GM04503 (cell line): ENCODE results near the gene LRPAP1.
"Not testable (repeated sequence)": the region's sequence is repeated elsewhere in the genome, so short reads cannot be mapped to it uniquely, and the experiment has no call there.

Experiments
- DNase-seq: peaks from one replicate; pipeline ENCODE4 v3.0.0-alpha.2; 2012; ENCODE audit warnings: low read depth

Gene LRPAP1

GRCh38 chr4:3518511-3518880 lies 13.7 kb downstream of the LRPAP1 start:
- no peak for DNase-seq

- DNase-seq: no peak
Measured at GRCh38 chr4:3517731-3518510, 14.3 kb downstream of the LRPAP1 start.

DNA sequence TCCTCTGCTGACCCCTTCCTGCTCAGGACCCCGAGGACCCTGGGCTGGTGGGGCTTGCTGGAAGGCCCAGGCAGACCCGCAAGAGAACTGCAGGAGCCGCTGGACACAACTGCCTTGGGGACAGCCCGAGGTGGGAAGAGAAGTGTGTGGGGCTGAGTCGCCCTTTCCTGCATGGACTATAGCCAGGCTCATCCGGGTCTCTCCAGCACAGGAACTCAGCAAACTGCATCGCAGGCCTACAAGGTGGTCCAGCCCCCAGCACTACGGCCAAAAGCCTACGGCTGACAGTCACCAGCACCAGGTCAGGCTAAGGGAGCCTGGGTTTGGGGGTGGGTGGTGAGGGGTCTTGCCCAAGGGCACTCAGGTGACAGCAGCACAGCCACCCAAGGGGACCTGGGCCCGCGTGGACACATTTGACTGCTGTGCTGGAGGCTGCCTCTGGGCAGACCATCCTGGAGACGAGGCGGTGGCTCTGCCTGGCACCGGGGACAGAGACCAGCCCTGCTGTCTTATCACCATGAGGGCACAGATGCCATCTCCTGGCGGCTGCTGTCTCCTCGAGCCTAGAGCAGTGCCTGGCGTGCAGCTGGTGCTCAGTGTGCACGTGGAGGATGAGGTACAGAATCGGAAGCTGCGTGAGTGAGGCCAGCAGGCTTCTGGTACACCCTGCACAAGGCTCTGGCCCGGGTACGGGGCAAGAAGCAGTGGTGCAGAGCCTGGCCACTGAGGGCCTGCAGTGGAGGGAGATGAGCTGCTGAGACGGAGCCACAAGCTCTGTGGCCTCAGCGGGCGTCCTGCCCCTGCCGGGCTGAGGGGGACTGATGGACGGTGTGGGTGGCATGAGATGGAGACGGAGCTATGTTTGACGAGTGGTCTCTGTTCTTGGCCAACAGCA lies 15.1 kb downstream of the LRPAP1 start:
- DNase-seq: no peak

- DNase-seq: no peak
Measured at GRCh38 chr4:3516061-3516835, 16.0 kb downstream of the LRPAP1 start.

DNA sequence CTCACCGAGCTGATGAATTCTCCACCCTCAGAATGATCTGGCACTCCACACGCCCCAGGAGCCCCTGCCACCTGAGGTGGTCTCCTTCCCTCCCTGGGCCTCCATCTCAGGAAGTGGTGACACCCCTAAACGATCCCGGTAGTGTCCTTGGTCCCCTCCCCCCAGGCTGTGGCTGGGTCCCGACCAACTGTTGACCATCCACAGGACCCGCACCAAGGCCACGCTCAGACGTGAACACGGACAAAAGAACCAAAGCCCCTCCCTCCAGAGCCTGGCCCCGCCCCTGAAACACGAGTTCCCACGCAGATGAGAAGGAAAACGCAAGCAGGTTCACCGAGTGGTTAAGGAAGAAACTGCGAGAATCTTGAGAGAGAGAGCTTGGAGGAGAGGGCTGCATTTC lies 16.6 kb downstream of the LRPAP1 start:
- DNase-seq: no peak

DNA sequence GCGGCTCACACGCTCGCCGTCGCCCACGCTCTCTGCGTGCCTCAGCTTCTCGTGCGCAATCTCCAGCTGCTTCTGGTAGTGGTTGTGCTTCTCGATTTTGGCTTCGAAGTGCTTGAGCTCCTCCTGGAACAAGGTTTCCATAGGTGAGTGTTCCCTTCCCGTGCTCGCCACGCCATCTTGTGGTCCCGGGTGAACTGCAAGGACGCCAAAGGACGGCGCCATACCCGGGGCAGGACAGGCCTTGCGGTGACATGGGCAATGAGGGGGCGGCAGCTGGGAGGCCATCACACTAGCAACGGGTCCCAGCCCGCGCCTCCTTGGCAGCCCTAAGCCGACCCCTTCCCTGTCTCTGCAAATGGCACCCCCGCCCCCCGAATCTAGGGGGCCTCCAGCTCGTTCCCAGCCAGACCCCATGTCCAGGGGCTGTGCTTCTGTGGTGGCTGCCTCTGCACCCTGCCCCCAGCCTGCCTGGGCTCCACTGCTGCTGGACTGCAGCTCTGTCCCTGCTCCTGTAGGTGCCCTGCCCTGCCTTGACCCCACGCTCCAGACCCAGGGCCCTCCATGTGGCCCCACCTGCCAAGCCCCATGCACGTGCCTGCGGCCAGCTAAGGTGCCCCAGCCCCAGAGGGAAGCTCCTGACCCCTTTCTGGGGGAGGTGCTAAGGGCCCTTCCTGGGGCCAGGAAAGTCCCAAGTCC lies 17.3 kb downstream of the LRPAP1 start:
- DNase-seq: no peak

GRCh38 chr4:3514221-3514780 lies 17.9 kb downstream of the LRPAP1 start:
- no peak for DNase-seq

GRCh38 chr4:3513807-3514206 lies 18.4 kb downstream of the LRPAP1 start:
- no peak for DNase-seq

GRCh38 chr4:3512719-3513118 lies 19.5 kb downstream of the LRPAP1 start:
- DNase-seq: no peak

- no peak for DNase-seq
Measured at GRCh38 chr4:3512279-3512678, 19.9 kb downstream of the LRPAP1 start.

DNA sequence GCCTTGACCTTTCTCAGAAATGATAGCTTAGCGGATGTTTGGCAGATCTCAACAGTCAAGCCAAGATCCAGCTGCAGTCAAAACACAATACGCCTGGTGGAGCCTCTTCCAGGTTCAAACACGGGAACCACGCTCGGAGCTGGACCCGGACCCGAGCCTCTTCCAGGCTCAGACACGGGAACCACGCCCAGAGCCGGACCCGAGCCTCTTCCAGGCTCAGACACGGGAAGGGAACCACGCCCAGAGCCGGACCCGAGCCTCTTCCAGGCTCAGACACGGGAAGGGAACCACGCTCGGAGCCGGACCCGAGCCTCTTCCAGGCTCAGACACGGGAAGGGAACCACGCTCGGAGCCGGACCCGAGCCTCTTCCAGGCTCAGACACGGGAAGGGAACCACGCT lies 20.6 kb downstream of the LRPAP1 start:
- DNase-seq: not testable (repeated sequence)

- no peak for DNase-seq
Measured at GRCh38 chr4:3511187-3511586, 21.0 kb downstream of the LRPAP1 start.

DNA sequence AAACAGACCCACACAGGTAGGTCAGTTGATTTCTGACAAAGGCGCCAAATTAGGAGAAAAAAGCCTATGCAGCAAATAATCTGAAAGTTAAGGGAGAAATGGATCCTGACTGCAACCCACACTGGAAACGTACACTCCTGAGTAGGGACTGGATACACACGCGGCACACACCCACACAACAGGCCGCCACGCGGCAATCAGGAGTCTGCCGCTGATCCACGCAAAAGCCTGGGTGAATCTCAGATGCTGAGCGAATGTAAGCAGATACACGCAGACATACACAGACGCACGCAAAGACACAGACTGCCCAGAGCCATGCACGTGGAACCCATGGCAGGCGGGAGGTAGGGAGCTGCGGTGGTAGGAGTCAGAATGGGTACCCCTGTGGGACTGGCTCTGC lies 21.7 kb downstream of the LRPAP1 start:
- no peak for DNase-seq

DNA sequence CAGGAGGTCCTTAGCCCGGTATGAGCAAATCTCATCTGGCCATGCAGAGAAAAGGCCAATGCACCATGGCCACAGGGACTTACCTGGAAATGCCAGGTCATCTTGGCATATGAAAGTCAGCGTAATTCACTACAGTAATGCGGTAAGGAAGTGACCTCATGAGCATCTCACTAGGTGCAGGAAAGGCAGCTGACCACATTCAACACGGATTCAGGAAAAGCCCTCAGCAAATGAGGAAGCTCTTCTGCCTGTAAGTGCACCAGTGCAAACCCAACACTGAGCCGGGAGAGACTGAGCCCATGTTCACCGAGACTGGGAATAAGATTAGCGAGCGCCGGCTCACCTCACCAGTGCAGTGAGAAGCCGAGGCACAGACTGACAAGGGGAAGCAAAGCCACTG lies 23.7 kb downstream of the LRPAP1 start:
- no peak for DNase-seq

DNA sequence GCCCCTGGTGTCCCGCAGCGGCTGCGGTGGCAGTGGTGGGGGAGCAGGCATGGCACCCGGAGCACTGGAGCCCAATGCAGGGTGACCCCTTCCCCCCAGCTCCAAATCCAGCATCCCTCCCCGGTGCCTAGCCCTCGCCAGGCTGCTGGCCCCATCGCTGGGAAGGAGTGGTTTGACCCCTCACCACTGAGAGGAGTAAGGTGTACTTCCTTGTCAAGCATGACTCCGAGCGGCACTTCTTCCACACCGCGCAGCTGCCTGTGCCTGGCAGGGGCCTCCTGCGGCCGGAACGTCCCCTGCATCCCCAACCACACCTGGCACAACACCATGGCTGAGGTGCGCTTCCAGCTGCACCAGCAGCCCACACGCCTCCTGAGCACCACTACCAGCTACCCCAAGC lies 27.0 kb downstream of the LRPAP1 start:
- DNase-seq: no peak

- no peak for DNase-seq
Measured at GRCh38 chr4:3502941-3503936, 29.0 kb downstream of the LRPAP1 start.

DNA sequence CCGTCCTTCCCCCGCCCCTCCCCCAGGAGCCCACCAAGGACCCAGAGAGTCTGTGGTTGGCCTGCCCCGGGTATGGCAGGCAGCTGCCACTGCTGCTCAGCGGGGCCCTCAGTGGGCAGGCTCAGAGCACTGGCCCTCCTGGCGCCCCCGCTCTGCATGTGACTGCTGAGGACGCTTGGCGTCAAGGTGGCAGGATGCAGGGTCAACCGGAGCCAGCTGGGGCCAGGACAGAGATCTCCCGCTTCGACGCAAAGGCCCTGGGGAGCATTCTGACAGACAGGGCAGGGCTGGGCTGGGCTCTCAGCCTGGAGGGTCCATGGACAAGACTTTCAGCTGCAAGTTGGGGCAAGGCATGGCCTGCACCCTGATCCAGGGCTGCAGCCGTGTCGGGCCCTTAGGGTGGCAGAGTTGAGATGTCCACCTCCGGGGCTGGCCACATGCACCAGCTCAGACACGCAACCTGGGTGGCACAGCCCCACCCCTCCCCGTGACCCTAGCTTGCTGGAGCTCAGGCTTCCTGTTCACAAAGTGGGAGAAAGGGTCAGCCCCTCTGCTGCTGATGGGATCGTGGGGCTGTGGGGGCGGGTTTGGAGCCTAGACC lies 30.3 kb downstream of the LRPAP1 start:
- no peak for DNase-seq

- no peak for DNase-seq
Measured at GRCh38 chr4:3501126-3501824, 30.9 kb downstream of the LRPAP1 start.

- no peak for DNase-seq
Measured at GRCh38 chr4:3500634-3501101, 31.6 kb downstream of the LRPAP1 start.
